ENCODE measurements around the gene CD200R1L.

DNA sequence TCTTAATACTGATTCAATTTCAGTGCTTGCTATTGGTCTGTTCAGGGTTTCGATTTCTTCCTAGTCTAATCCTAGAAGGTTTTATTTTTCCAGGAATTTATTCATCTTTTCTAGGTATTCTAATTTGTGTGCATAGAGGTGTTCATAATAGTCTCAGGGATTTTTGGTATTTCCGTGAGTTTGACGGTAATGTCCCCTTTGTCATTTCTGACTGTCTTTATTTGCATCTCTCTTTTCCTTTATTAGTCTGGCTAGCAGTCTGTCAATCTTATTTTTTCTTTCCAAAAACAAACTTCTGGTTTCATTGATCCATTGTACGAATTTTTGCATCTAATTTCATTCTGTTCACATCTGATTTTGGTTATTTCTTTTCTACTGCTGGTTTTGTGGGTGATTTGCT, 35.2 kb upstream of the CD200R1L start:
- TF ChIP-seq GTF2F1 (IDR thresholded peaks at IDR 0.05; ENCODE audit: low read depth, low read length) (no peak), IRF2 (CRISPR knock-in tag; IDR thresholded peaks at IDR 0.05) (no peak), EZH2 (IDR thresholded peaks at IDR 0.05; ENCODE audit: borderline replicate concordance, low read depth, low read length) (no peak)
- TF ChIP-seq, protein P1, sequence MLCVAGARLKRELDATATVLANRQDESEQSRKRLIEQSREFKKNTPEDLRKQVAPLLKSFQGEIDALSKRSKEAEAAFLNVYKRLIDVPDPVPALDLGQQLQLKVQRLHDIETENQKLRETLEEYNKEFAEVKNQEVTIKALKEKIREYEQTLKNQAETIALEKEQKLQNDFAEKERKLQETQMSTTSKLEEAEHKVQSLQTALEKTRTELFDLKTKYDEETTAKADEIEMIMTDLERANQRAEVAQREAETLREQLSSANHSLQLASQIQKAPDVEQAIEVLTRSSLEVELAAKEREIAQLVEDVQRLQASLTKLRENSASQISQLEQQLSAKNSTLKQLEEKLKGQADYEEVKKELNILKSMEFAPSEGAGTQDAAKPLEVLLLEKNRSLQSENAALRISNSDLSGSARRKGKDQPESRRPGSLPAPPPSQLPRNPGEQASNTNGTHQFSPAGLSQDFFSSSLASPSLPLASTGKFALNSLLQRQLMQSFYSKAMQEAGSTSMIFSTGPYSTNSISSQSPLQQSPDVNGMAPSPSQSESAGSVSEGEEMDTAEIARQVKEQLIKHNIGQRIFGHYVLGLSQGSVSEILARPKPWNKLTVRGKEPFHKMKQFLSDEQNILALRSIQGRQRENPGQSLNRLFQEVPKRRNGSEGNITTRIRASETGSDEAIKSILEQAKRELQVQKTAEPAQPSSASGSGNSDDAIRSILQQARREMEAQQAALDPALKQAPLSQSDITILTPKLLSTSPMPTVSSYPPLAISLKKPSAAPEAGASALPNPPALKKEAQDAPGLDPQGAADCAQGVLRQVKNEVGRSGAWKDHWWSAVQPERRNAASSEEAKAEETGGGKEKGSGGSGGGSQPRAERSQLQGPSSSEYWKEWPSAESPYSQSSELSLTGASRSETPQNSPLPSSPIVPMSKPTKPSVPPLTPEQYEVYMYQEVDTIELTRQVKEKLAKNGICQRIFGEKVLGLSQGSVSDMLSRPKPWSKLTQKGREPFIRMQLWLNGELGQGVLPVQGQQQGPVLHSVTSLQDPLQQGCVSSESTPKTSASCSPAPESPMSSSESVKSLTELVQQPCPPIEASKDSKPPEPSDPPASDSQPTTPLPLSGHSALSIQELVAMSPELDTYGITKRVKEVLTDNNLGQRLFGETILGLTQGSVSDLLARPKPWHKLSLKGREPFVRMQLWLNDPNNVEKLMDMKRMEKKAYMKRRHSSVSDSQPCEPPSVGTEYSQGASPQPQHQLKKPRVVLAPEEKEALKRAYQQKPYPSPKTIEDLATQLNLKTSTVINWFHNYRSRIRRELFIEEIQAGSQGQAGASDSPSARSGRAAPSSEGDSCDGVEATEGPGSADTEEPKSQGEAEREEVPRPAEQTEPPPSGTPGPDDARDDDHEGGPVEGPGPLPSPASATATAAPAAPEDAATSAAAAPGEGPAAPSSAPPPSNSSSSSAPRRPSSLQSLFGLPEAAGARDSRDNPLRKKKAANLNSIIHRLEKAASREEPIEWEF (CRISPR knock-in tag; IDR thresholded peaks at IDR 0.05): no peak
- TF ChIP-seq, protein P2, sequence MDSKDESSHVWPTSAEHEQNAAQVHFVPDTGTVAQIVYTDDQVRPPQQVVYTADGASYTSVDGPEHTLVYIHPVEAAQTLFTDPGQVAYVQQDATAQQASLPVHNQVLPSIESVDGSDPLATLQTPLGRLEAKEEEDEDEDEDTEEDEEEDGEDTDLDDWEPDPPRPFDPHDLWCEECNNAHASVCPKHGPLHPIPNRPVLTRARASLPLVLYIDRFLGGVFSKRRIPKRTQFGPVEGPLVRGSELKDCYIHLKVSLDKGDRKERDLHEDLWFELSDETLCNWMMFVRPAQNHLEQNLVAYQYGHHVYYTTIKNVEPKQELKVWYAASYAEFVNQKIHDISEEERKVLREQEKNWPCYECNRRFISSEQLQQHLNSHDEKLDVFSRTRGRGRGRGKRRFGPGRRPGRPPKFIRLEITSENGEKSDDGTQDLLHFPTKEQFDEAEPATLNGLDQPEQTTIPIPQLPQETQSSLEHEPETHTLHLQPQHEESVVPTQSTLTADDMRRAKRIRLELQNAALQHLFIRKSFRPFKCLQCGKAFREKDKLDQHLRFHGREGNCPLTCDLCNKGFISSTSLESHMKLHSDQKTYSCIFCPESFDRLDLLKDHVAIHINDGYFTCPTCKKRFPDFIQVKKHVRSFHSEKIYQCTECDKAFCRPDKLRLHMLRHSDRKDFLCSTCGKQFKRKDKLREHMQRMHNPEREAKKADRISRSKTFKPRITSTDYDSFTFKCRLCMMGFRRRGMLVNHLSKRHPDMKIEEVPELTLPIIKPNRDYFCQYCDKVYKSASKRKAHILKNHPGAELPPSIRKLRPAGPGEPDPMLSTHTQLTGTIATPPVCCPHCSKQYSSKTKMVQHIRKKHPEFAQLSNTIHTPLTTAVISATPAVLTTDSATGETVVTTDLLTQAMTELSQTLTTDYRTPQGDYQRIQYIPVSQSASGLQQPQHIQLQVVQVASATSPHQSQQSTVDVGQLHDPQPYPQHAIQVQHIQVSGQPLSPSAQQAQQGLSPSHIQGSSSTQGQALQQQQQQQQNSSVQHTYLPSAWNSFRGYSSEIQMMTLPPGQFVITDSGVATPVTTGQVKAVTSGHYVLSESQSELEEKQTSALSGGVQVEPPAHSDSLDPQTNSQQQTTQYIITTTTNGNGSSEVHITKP (IDR thresholded peaks at IDR 0.05; ENCODE audit: partially characterized antibody): no peak
- TF ChIP-seq, protein P3, sequence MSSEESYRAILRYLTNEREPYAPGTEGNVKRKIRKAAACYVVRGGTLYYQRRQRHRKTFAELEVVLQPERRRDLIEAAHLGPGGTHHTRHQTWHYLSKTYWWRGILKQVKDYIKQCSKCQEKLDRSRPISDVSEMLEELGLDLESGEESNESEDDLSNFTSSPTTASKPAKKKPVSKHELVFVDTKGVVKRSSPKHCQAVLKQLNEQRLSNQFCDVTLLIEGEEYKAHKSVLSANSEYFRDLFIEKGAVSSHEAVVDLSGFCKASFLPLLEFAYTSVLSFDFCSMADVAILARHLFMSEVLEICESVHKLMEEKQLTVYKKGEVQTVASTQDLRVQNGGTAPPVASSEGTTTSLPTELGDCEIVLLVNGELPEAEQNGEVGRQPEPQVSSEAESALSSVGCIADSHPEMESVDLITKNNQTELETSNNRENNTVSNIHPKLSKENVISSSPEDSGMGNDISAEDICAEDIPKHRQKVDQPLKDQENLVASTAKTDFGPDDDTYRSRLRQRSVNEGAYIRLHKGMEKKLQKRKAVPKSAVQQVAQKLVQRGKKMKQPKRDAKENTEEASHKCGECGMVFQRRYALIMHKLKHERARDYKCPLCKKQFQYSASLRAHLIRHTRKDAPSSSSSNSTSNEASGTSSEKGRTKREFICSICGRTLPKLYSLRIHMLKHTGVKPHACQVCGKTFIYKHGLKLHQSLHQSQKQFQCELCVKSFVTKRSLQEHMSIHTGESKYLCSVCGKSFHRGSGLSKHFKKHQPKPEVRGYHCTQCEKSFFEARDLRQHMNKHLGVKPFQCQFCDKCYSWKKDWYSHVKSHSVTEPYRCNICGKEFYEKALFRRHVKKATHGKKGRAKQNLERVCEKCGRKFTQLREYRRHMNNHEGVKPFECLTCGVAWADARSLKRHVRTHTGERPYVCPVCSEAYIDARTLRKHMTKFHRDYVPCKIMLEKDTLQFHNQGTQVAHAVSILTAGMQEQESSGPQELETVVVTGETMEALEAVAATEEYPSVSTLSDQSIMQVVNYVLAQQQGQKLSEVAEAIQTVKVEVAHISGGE (CRISPR knock-in tag; IDR thresholded peaks at IDR 0.05): no peak
- TF ChIP-seq, protein P4, sequence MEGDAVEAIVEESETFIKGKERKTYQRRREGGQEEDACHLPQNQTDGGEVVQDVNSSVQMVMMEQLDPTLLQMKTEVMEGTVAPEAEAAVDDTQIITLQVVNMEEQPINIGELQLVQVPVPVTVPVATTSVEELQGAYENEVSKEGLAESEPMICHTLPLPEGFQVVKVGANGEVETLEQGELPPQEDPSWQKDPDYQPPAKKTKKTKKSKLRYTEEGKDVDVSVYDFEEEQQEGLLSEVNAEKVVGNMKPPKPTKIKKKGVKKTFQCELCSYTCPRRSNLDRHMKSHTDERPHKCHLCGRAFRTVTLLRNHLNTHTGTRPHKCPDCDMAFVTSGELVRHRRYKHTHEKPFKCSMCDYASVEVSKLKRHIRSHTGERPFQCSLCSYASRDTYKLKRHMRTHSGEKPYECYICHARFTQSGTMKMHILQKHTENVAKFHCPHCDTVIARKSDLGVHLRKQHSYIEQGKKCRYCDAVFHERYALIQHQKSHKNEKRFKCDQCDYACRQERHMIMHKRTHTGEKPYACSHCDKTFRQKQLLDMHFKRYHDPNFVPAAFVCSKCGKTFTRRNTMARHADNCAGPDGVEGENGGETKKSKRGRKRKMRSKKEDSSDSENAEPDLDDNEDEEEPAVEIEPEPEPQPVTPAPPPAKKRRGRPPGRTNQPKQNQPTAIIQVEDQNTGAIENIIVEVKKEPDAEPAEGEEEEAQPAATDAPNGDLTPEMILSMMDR (IDR thresholded peaks at IDR 0.05 in 2 of 3, conservative IDR thresholded peaks at IDR 0.05 in 1 of 3; ENCODE audit: insufficient read depth in 2 of 3, low read depth in 1 of 3, low read length in 3 of 3): no peak
